Upper lobe of left lung (tissue), 6 donors: ENCODE measurements around the gene MEGF6. TPM values are rescaled to one million over a fixed set of nuclear protein-coding genes. Genes with fewer than 3 reads are reported as not detected.
A peak's percentile ranks its signal among the peaks of the same experiment; 100 is the strongest.

Experiments
- ATAC-seq, 2 donors: fragments of 200-7000 bp; cut with Tn5 transposase; one replicate each; pipeline ENCODE4 v1.9.1; 2022; ENCODE audit warnings: mild to moderate bottlenecking in 2 of 2, moderate library complexity in 2 of 2; ENCODE audit not compliant: low FRiP score in 2 of 2
- DNase-seq, 2 donors: peaks; one replicate each; pipeline ENCODE4 v3.0.0-alpha.2; 2019 to 2020
- H3K27ac ChIP-seq, 4 donors: fragments of 200-600 bp; sonication (generic); one replicate each; pipeline ENCODE4 v1.5.1; 2016 to 2019
- H3K27me3 ChIP-seq, 4 donors: fragments of 200-600 bp; sonication (generic); one replicate each; pipeline ENCODE4 v1.5.1; 2017 to 2019
- H3K36me3 ChIP-seq, 4 donors: fragments of 200-600 bp; sonication (generic); one replicate each; pipeline ENCODE4 v1.5.1; 2016 to 2019
- H3K4me1 ChIP-seq, 4 donors: fragments of 200-600 bp; sonication (generic); one replicate each; pipeline ENCODE4 v1.5.1; 2018 to 2019
- H3K4me3 ChIP-seq, 4 donors: fragments of 200-600 bp; sonication (generic); one replicate each; pipeline ENCODE4 v1.5.1; 2017 to 2019; ENCODE audit warnings: mild to moderate bottlenecking in 2 of 4, moderate library complexity in 1 of 4
- H3K9me3 ChIP-seq, 4 donors: fragments of 200-600 bp; sonication (generic); one replicate each; pipeline ENCODE4 v1.5.1; 2018 to 2019
- CTCF ChIP-seq, 6 experiments: fragments of 450-650 bp in 4 of 6; fragments of 200-600 bp in 2 of 6; sonication (generic) in 2 of 6; IDR thresholded peaks; one replicate each; pipeline ENCODE4 v1.5.1; 2016 to 2019; ENCODE audit warnings: antibody characterized with exemption in 6 of 6
- EP300 ChIP-seq, 4 donors: sonication (generic); formaldehyde crosslinking; IDR thresholded peaks; one replicate each; pipeline ENCODE4 v1.5.1; 2017; ENCODE audit warnings: antibody characterized with exemption in 4 of 4, control low read depth in 2 of 4
- POLR2A ChIP-seq, 4 donors: fragments of 450-650 bp; IDR thresholded peaks; one replicate each; pipeline ENCODE4 v1.5.1; 2016 to 2017; ENCODE audit warnings: antibody characterized with exemption in 4 of 4, mild to moderate bottlenecking in 2 of 4
- POLR2AphosphoS5 ChIP-seq, 2 donors: sonication (generic); formaldehyde crosslinking; IDR thresholded peaks; one replicate each; pipeline ENCODE4 v1.5.1; 2017; ENCODE audit warnings: antibody characterized with exemption in 2 of 2
- WGBS, 2 donors: methylation state at CpG; one replicate each; pipeline ENCODE4 v1.1.5; 2017 to 2018; 5-methylcytosine and 5-hydroxymethylcytosine counted together
- total RNA-seq, 6 donors: library from RNA; depleted of rRNA in 4 of 6; stranded (reverse); fragments of >200 nt in 4 of 6; gene quantifications; one replicate each; pipeline versions ENCODE4 v1.1.0 to v1.2.1, GENCODE V29; 2016 to 2021
- donor health status: DM: no; HTN: no; CAD: no; lungs with moderate emphysema.
- donor health status: DM: no; HTN: yes; CAD: no; lungs with severe emphysema.

Gene MEGF6
- total RNA-seq, 6 donors from 2014 or later = 23.8 to 128 (median 83.5) TPM

DNA sequence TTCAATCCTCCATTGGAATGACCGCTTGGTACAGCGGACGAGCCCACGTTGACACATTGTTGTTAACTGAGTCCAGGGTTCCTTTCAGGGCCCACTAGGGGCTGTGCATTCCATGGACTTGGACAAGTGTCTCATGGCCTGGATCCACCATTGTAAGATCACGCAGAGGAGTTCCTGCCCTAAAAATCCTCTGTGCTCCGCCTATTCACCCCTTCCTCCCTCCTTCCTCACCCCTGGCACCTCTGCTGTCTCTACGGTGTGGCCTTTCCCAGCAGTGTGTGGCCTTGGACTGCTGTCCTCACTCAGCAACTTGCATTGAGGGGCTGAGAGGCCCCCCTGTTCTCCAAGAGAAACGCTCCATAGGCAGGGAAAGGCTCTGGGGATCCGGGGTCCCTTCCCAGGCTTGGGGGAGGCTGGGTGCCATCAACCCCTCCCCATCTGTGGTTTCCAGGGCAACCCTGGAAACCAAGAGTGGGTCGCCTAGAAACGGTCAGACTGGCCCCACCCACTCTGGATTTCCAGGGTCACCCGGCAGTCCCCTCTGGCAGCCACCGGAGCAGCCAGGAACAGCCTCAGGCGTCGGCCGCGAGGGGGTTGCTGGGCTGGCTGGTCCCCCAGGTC, 50.9 kb downstream of the MEGF6 start:
- TF ChIP-seq POLR2A (IDR thresholded peaks at IDR 0.05) (no peak), POLR2AphosphoS5 (IDR thresholded peaks at IDR 0.05) (no peak), CTCF (IDR thresholded peaks at IDR 0.05) (no peak), EP300 (IDR thresholded peaks at IDR 0.05) (no peak)
- no peaks in the 10 kb centered on the region for H3K27me3 ChIP-seq
- 79 to 81% methylated on average over 16 of the region's 17 CpGs for WGBS, 2 donors
- no peak overlapping the region for H3K27ac ChIP-seq
- H3K4me1 ChIP-seq = no peaks in the 10 kb centered on the region
- no peak for ATAC-seq
- no peak overlapping the region for H3K4me3 ChIP-seq
- H3K36me3 ChIP-seq = no peaks in the 10 kb centered on the region
- H3K9me3 ChIP-seq = no peaks in the 10 kb centered on the region
- DNase-seq = no peak

DNA sequence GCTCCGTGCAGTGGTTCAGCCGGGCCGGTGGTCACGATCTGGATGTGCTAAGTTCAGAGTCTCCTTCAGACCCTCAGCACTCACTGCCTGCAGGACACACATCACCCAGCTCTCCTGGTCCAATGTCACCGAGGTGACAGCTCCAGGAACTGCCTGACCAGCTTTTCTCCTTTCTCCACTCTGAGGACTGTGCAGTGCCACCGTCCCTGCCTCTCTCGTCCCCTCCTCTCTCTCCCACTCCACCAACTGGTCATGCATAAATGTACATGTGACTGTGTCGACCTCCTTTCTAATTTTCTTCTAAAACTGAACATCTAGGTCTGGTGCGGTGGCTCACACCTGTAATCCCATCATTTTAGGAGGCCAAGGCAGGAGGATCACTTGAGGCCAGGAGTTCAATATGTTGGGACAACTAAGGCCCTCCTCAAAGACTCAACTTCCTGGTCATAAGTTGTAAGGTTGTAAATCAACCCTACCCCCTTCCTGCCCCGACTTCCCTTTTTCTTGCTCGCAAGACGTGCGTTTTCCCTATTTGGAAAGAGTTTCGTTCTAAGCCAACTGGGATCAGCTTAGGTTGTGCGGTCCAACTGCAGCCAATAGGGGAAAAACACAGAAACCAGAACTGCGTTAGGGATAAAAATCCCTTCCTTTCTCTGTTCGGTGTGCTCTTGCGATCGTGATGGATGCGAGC, 53.1 kb downstream of the MEGF6 start:
- Histone ChIP-seq H3K27me3 (no peaks in the 10 kb centered on the region), H3K4me1 (no peaks in the 10 kb centered on the region), H3K4me3 (no peak overlapping the region), H3K36me3 (no peaks in the 10 kb centered on the region), H3K9me3 (no peaks in the 10 kb centered on the region), H3K27ac (no peak overlapping the region)
- 82 to 84% methylated on average over 17 to 18 of the region's 20 CpGs for WGBS, 2 donors
- ATAC-seq = no peak
- DNase-seq = no peak
- TF ChIP-seq POLR2AphosphoS5 (IDR thresholded peaks at IDR 0.05) (no peak), CTCF (IDR thresholded peaks at IDR 0.05) (no peak), POLR2A (IDR thresholded peaks at IDR 0.05) (no peak), EP300 (IDR thresholded peaks at IDR 0.05) (no peak)

DNA sequence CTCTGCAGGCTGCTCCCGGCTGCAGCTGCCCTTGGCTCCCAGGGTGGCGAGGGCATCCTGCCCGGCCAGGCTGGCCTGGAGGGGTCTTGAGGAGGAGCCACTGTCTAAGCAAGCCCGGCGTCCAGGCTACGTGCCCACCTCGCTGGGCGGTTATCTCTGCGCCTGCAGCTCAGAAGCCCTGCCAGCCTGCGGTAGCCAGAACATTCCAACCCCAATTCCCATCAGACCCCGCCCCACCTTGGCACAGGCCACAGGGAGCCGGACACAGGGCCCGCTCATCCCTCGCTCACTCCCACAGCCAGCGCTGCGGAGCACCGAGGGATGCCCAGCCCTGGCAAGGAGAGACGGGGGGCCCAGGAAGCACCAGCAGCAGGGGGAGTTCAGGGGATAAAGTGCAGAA, 53.9 kb downstream of the MEGF6 start:
- peak in 1 of 2 donors; percentile 79 for DNase-seq
- Histone ChIP-seq H3K27me3 (no peaks in the 10 kb centered on the region), H3K4me3 (no peak overlapping the region), H3K9me3 (no peaks in the 10 kb centered on the region), H3K27ac (no peak overlapping the region), H3K36me3 (no peaks in the 10 kb centered on the region), H3K4me1 (peaks cover 0 to 5% (median 0%) of the 10 kb centered on the region in 4 donors)
- WGBS, 2 donors = 88 to 92% methylated on average over 16 to 18 of the region's 18 CpGs
- TF ChIP-seq EP300 (IDR thresholded peaks at IDR 0.05) (no peak), POLR2A (IDR thresholded peaks at IDR 0.05) (no peak), CTCF (IDR thresholded peaks at IDR 0.05) (no peak), POLR2AphosphoS5 (IDR thresholded peaks at IDR 0.05) (no peak)
- ATAC-seq = no peak

GRCh38 chr1:3556336-3556735, 55.0 kb downstream of the MEGF6 start:
- H3K4me1 ChIP-seq = peaks cover 0 to 5% (median 0%) of the 10 kb centered on the region in 4 donors
- no peaks in the 10 kb centered on the region for H3K36me3 ChIP-seq
- TF ChIP-seq CTCF (IDR thresholded peaks at IDR 0.05) (no peak), POLR2AphosphoS5 (IDR thresholded peaks at IDR 0.05) (no peak), POLR2A (IDR thresholded peaks at IDR 0.05) (no peak), EP300 (IDR thresholded peaks at IDR 0.05) (no peak)
- no peaks in the 10 kb centered on the region for H3K9me3 ChIP-seq
- no peak overlapping the region for H3K4me3 ChIP-seq
- 95 to 96% methylated on average over 13 to 17 of the region's 17 CpGs for WGBS, 2 donors
- DNase-seq (peak in 1 of 2 donors; percentile 63), ATAC-seq (no peak)
- no peaks in the 10 kb centered on the region for H3K27me3 ChIP-seq
- no peak overlapping the region for H3K27ac ChIP-seq
